Transverse colon (tissue), 4 donors: ENCODE measurements around the gene SET. TPM values are rescaled to one million over a fixed set of nuclear protein-coding genes. Genes with fewer than 3 reads are reported as not detected.

ENCODE experiments used
- DNase-seq: peaks from one replicate; pipeline ENCODE4 v3.0.0-alpha.2; 2019
- H3K27ac ChIP-seq, 4 donors: fragments of 200-600 bp; sonication (generic); 2 replicates each; pipeline ENCODE4 v1.5.1; 2016 to 2018; ENCODE audit warnings: inconsistent platforms in 4 of 4
- H3K27me3 ChIP-seq: fragments of 200-600 bp; sonication (generic); 2 replicates; pipeline ENCODE4 v1.5.1; 2017; ENCODE audit warnings: inconsistent platforms
- H3K36me3 ChIP-seq, 4 donors: fragments of 200-600 bp; sonication (generic); 2 replicates each; pipeline ENCODE4 v1.5.1; 2017 to 2019; ENCODE audit warnings: inconsistent platforms in 4 of 4
- H3K4me1 ChIP-seq, 4 donors: fragments of 200-600 bp; sonication (generic); 2 replicates each; pipeline ENCODE4 v1.5.1; 2017 to 2020; ENCODE audit warnings: inconsistent platforms in 4 of 4
- H3K4me3 ChIP-seq, 4 donors: fragments of 200-600 bp; sonication (generic); 1 replicate in 1 of 4; 2 replicates in 3 of 4; pipeline versions ENCODE4 v1.5.1 to v1.6.1; 2017 to 2019; ENCODE audit warnings: inconsistent platforms in 4 of 4
- H3K9me3 ChIP-seq, 2 donors: fragments of 200-600 bp; sonication (generic); 2 replicates each; pipeline ENCODE4 v1.5.1; 2017 to 2019; ENCODE audit warnings: inconsistent platforms in 2 of 2
- CTCF ChIP-seq, 5 experiments: fragments of 200-600 bp in 3 of 5; fragments of 450-650 bp in 2 of 5; sonication (generic) in 3 of 5; IDR thresholded peaks; 1 replicate in 2 of 5; 2 replicates in 3 of 5; pipeline ENCODE4 v1.5.1; 2016 to 2017; ENCODE audit warnings: antibody characterized with exemption in 5 of 5, inconsistent platforms in 3 of 5, mild to moderate bottlenecking in 2 of 5, moderate library complexity in 1 of 5
- EP300 ChIP-seq: sonication (generic); formaldehyde crosslinking; IDR thresholded peaks from one replicate; pipeline ENCODE4 v1.6.1; 2017; ENCODE audit warnings: antibody characterized with exemption, low read depth
- POLR2A ChIP-seq: fragments of 450-650 bp; IDR thresholded peaks from one replicate; pipeline ENCODE4 v1.6.1; 2016; ENCODE audit warnings: antibody characterized with exemption, mild to moderate bottlenecking, moderate library complexity
- POLR2AphosphoS5 ChIP-seq, 3 donors: sonication (generic); formaldehyde crosslinking; IDR thresholded peaks; one replicate each; pipeline ENCODE4 v1.6.1; 2016; ENCODE audit warnings: antibody characterized with exemption in 3 of 3
- WGBS, 2 donors: methylation state at CpG; one replicate each; pipeline ENCODE4 v1.1.5; 2018; ENCODE audit warnings: low coverage in 1 of 2; 5-methylcytosine and 5-hydroxymethylcytosine counted together
- in situ Hi-C, 4 donors: fragments of 200-750 bp; cut with MboI; loops; one replicate each; pipeline versions ENCODE4 v1.15.0 to v1.15.1; 2017; ENCODE audit warnings: low sequenced_read_pairs in 3 of 4, low pct_ligation_motif_present in 1 of 4, low pct_unique_long_range_greater_than_20kb in 1 of 4
- intact Hi-C: fragments of 100-400 bp; cut with DNase I; formaldehyde crosslinking; loops from one replicate; pipeline ENCODE4 v1.15.1; 2023; ENCODE audit warnings: low total_unique reads
- small RNA-seq, 4 donors: library from RNA; depleted of rRNA; stranded (forward); fragments of <200 nt; gene quantifications; one replicate each; pipeline ENCODE3, GENCODE V24; 2016
- total RNA-seq, 4 donors: library from RNA; depleted of rRNA; stranded (reverse); fragments of >200 nt; gene quantifications; one replicate each; pipeline ENCODE4 v1.1.0, GENCODE V29; 2016

The SET gene
- total RNA-seq, 4 donors from 2014 or later: 29.2 to 153 (median 64.4) TPM

DNA sequence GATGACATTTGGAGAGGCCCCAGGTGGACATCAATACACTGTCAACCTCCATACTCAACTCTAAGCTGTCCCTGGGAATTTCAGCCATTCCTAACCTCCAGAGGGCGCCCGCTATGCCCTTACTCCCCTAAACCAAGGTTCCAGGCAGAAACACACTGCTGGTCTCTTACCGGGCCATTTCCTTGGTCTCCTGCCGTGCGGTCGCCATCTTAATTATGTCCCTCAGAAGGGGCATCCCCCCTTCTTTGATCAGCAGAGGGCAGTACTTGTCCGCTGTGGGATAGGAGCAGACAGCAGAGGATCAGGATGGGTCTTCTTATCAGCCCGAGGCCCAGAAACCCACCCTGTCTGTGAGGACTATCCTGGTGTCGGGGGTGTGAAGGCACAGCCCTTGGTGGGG is 44.2 kb downstream of the SET start:
- 35% methylated on average over 9 of the region's 9 CpGs; no CpG with 5 or more reads in 1 of the 2 donors for WGBS, 2 donors
- H3K36me3 ChIP-seq: peaks cover 0 to 18% (median 4%) of the 10 kb centered on the region in 4 donors
- DNase-seq: peak; percentile 78
- no peaks in the 10 kb centered on the region for H3K9me3 ChIP-seq
- H3K27me3 ChIP-seq: no peaks in the 10 kb centered on the region
- peak overlapping the region; percentile 4 to 47 (median 40) for H3K27ac ChIP-seq
- no peak overlapping the region for H3K4me3 ChIP-seq
- TF ChIP-seq POLR2AphosphoS5 (IDR thresholded peaks at IDR 0.05) (no peak), CTCF (IDR thresholded peaks at IDR 0.05) (peak; percentile 53 to 66 (median 55))
- in situ Hi-C loops (no loop called here), intact Hi-C loops (no loop called here)
- no peaks in the 10 kb centered on the region for H3K4me1 ChIP-seq

GRCh38 chr9:128735373-128735772 is 46.4 kb downstream of the SET start:
- Histone ChIP-seq H3K27ac (no peak overlapping the region), H3K4me1 (no peaks in the 10 kb centered on the region), H3K27me3 (no peaks in the 10 kb centered on the region), H3K36me3 (peaks cover 0 to 32% (median 7%) of the 10 kb centered on the region in 4 donors), H3K9me3 (no peaks in the 10 kb centered on the region), H3K4me3 (no peak overlapping the region)
- TF ChIP-seq EP300 (no peak), CTCF (IDR thresholded peaks at IDR 0.05) (no peak), POLR2A (no peak), POLR2AphosphoS5 (IDR thresholded peaks at IDR 0.05) (no peak)
- WGBS, 2 donors: 85% methylated on average over 2 of the region's 2 CpGs; no CpG with 5 or more reads in 1 of the 2 donors
- intact Hi-C loops: no loop called here
- DNase-seq: no peak
- in situ Hi-C loops: no loop called here

GRCh38 chr9:128742401-128742800 is 53.4 kb downstream of the SET start:
- Histone ChIP-seq H3K9me3 (no peaks in the 10 kb centered on the region), H3K36me3 (peaks cover 0 to 27% (median 5%) of the 10 kb centered on the region in 4 donors), H3K4me1 (no peaks in the 10 kb centered on the region), H3K27me3 (no peaks in the 10 kb centered on the region), H3K4me3 (no peak overlapping the region), H3K27ac (no peak overlapping the region)
- no peak for DNase-seq
- WGBS, 2 donors: 85 to 90% methylated on average over 2 to 18 of the region's 20 CpGs
- in situ Hi-C loops: no loop called here
- TF ChIP-seq POLR2AphosphoS5 (IDR thresholded peaks at IDR 0.05) (no peak), POLR2A (no peak), CTCF (IDR thresholded peaks at IDR 0.05) (no peak), EP300 (no peak)
- intact Hi-C loops: no loop called here

GRCh38 chr9:128743421-128743820 is 54.4 kb downstream of the SET start:
- in situ Hi-C loops: no loop called here
- 93 to 100% methylated on average over 1 of the region's 1 CpG for WGBS, 2 donors

More at GRCh38 chr9:128743421-128743820, 54.4 kb downstream of the SET start:
- Histone ChIP-seq H3K27ac (no peak overlapping the region), H3K4me1 (no peaks in the 10 kb centered on the region), H3K36me3 (peaks cover 0 to 26% (median 5%) of the 10 kb centered on the region in 4 donors), H3K4me3 (no peak overlapping the region), H3K9me3 (no peaks in the 10 kb centered on the region), H3K27me3 (no peaks in the 10 kb centered on the region)
- intact Hi-C loops: no loop called here
- DNase-seq: no peak
- TF ChIP-seq EP300 (no peak), POLR2AphosphoS5 (IDR thresholded peaks at IDR 0.05) (no peak), CTCF (IDR thresholded peaks at IDR 0.05) (no peak), POLR2A (no peak)

Small RNA genes within 50 kb of the gene (small RNA-seq; reads per million reads assigned to genes)
- 0 reads per million in 4 donors for gene RF00017
- 0 reads per million in 4 donors for gene RN7SL560P

Other genes with a start within 250 kb of the SET start
- 10 to 100 TPM; 13.2 to 62.3 (median 19.8) TPM for gene ODF2, start 233.2 kb upstream of the SET start, total RNA-seq
- 100 to 1,000 TPM in 1 of 4 donors, 10 to 100 TPM in 3; 24.3 to 120 (median 58.7) TPM for gene GLE1, start 184.5 kb upstream of the SET start, total RNA-seq
- gene SPTAN1, start 136.6 kb upstream of the SET start, total RNA-seq: 100 to 1,000 TPM; 234 to 464 (median 328) TPM
- 100 to 1,000 TPM in 2 of 4 donors, 10 to 100 TPM in 2; 41.4 to 160 (median 94.9) TPM for gene DYNC2I2, start 32.4 kb upstream of the SET start, total RNA-seq
- 10 to 100 TPM in 1 of 4 donors, 1 to 10 TPM in 3; 1.9 to 20.1 (median 5.8) TPM for gene PKN3, start 13.3 kb downstream of the SET start, total RNA-seq
- gene ZDHHC12, start 34.9 kb downstream of the SET start, total RNA-seq: 100 to 1,000 TPM in 2 of 4 donors, 10 to 100 TPM in 2; 35.6 to 190 (median 123) TPM
- 100 to 1,000 TPM in 1 of 4 donors, 10 to 100 TPM in 3; 57.5 to 116 (median 73.8) TPM for gene ZER1, start 82.7 kb downstream of the SET start, total RNA-seq
- gene TBC1D13, start 98.0 kb downstream of the SET start, total RNA-seq: 100 to 1,000 TPM in 1 of 4 donors, 10 to 100 TPM in 2, 1 to 10 TPM in 1; 9.6 to 244 (median 21.6) TPM
- gene ENDOG, start 129.3 kb downstream of the SET start, total RNA-seq: 10 to 100 TPM; 29.7 to 83.0 (median 52.8) TPM
- 10 to 100 TPM; 19.5 to 48.3 (median 26.6) TPM for gene SPOUT1, start 140.6 kb downstream of the SET start, total RNA-seq
- 1 to 10 TPM in 2 of 4 donors, not detected in 2; 1.6 to 3.5 TPM for gene KYAT1, start 192.7 kb downstream of the SET start, total RNA-seq
- gene LRRC8A, start 192.9 kb downstream of the SET start, total RNA-seq: 100 to 1,000 TPM in 1 of 4 donors, 10 to 100 TPM in 3; 29.4 to 116 (median 35.5) TPM
- gene PHYHD1, start 231.8 kb downstream of the SET start, total RNA-seq: 10 to 100 TPM in 1 of 4 donors, 1 to 10 TPM in 3; 3.2 to 22.4 (median 5.5) TPM